Measurements from ENCODE around the gene PRKAG2. TPM values are rescaled to one million over a fixed set of nuclear protein-coding genes. Genes with fewer than 3 reads are reported as not detected.
"Not testable (repeated sequence)": the region's sequence is repeated elsewhere in the genome, so short reads cannot be mapped to it uniquely, and the experiment has no call there.

The PRKAG2 gene
- total RNA-seq, 1 donor from 2014 or later: 120 TPM

DNA sequence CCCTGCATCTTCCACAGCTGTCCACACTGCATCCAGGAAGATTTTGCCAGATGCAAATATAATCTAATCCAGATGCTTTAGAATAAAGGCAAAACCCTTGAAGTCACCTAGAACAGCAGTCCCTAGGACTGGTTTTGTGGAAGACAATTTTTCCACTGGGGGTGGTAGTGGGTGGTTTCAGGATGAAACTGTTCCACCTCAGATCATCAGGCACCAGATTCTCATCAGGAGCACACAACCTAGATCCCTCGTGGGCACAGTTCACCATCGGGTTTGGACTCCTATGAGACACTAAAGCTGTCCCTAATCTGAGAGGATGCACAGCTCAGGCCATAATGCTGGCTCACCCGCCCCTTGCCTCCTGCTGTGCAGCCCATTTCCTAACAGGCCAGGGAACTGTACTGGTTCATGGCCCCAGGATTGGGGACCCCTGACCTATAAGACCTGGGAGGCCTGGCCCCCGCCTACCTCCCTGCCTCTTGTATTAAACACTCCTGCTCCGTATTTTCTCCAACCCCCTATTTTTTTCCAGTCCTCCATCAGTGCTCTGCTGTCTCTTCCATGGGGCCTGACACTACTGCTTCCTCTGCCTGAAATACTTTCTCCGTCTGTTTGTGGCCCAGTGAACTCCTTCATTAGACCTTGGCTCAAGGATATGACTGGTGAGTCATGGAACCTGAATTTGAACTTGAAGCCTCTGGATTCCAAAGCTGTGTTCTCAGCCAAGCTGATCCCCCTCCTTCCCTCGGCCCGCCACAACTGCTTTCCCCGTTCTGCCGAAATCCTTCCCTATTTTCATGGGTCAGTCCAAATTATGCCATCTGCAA lies 277.3 kb downstream of the PRKAG2 start:
- ATAC-seq (ENCODE audit: poor library complexity) (peak; percentile 90), DNase-seq (no peak)
- intact Hi-C loops (cut with DNase I): no loop called here

DNA sequence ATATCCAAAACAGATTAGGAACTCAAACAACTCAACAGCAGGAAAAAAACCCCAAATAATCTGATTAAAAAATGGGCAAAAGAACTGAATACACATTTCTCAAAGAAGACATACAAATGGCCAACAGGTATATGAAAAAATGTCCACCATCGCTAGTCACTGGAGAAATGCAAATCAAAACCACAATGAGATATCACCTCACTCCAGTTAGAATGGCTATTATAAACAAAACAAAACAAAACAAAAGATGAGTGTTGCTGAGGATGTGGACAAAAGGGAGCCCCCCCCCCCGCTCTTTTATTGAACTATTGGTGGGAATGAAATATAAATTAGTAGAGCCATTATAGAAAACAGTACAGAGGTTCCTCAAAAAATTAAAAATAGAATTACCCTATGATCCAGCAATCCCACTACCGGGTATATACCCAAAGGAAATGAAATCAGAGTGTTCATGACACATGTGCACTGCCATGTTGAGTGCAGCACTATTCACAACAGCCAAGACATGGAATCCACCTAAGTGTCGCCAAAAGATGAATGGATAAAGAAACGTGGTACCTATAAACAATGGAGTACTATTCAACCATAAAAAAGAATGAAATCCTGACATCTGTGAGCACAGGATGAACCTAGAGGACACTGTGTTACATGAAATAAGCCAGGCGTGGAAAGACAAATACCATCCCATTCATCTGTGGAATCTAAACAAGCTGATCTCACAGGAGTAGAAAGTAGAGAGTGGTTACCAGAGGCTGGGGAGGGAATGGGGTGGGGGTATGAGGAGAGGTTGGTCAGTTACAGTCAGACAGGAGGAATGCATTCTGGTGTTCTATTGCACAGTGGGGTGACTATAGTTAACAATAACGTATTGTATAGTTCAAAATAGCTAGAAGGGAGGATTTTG lies 279.1 kb downstream of the PRKAG2 start:
- ATAC-seq (ENCODE audit: poor library complexity) (peak; percentile 17), DNase-seq (no peak)
- intact Hi-C loops (cut with DNase I): no loop called here

- ATAC-seq (ENCODE audit: poor library complexity) (no peak), DNase-seq (no peak)
- intact Hi-C loops (cut with DNase I): no loop called here
Observed at GRCh38 chr7:151595702-151596350, 281.1 kb downstream of the PRKAG2 start.

GRCh38 chr7:151592868-151593486 lies 283.9 kb downstream of the PRKAG2 start:
- no peak for ATAC-seq (ENCODE audit: poor library complexity)
- intact Hi-C loops (cut with DNase I): no loop called here
- DNase-seq: no peak

GRCh38 chr7:151592330-151592729 lies 284.6 kb downstream of the PRKAG2 start:
- DNase-seq (no peak), ATAC-seq (ENCODE audit: poor library complexity) (no peak)
- intact Hi-C loops (cut with DNase I): no loop called here

DNA sequence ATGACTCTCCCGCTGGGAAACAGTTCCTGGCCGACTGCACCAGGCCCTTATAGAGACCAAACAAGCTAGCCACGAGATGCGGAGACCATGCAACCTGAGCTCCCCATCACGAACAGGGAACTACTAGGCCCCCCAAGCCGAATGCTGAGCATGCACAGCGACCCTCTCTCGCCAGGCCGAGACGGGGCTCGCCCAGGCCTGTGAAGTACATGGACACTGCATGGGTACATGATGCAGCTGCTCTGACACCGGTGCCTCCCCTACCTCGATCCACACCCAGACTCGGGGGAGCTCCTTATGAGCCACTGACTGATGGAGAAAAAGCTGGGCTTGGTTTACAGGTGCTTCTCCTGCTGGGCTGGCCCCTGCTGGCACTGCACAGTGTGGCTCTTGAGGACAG lies 285.0 kb downstream of the PRKAG2 start:
- no peak for DNase-seq
- ATAC-seq (ENCODE audit: poor library complexity): no peak
- intact Hi-C loops (cut with DNase I): no loop called here

GRCh38 chr7:151590850-151591771 lies 285.8 kb downstream of the PRKAG2 start:
- intact Hi-C loops (cut with DNase I): no loop called here

DNA sequence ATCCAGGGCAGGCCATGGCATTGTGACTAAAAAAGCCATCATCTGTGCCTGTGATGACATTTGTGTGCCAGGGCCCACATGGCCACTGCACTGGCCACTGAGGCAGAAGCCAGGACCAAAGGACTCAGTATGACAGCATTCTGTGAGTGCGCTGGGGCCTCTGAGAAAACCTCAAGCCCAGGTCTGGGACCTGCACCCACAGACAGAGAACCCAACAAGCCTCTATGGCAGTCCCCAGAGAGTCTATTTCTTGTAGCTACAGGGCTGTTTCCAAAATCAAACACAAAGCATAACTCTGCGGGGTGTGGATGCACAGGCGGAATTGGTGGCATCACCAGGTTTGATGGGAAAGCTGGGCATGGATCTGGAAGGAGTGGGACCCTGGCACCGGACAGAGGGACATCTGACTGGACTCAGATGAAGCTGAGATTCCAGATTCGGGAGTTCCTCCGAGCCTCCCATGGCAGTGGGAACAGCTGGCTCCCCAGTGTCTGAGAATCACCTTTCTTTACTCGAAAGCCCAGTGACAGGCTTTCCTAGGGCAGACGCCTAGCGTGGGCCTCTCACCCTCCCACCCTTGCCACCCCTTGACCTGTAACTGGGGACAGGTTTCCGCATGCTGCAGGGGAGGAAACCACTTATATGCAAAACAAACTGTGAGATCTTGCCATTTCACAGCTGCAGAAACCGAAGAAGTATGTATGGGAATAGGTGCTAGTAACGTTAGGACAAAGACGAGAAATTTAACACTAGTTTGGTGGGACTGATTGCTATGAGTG lies 286.7 kb downstream of the PRKAG2 start:
- DNase-seq (no peak), ATAC-seq (ENCODE audit: poor library complexity) (no peak)
- intact Hi-C loops (cut with DNase I): no loop called here

More at GRCh38 chr7:151590850-151591771, 285.8 kb downstream of the PRKAG2 start:
- DNase-seq (no peak), ATAC-seq (ENCODE audit: poor library complexity) (peak; percentile 41)

DNA sequence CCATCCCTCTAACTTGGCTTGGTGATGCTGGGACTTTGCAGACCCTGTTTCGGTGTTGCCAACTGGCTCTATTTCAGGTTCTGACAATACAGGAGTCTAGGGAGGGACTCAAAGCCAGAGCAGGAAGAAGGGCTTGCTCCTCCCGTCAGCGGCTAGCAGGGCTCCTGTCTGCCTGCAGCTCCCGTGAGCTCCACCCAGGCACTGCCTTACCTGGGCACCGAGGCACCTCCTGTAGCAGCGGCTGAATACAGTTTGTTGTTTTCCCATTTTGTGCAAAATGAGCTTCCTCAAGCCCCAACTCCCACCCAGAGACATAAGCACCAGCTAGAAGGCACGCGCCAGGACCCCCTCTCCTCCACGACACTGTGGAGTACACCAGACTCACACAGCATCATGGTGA lies 287.9 kb downstream of the PRKAG2 start:
- DNase-seq: no peak
- ATAC-seq (ENCODE audit: poor library complexity): no peak
- intact Hi-C loops (cut with DNase I): no loop called here

DNA sequence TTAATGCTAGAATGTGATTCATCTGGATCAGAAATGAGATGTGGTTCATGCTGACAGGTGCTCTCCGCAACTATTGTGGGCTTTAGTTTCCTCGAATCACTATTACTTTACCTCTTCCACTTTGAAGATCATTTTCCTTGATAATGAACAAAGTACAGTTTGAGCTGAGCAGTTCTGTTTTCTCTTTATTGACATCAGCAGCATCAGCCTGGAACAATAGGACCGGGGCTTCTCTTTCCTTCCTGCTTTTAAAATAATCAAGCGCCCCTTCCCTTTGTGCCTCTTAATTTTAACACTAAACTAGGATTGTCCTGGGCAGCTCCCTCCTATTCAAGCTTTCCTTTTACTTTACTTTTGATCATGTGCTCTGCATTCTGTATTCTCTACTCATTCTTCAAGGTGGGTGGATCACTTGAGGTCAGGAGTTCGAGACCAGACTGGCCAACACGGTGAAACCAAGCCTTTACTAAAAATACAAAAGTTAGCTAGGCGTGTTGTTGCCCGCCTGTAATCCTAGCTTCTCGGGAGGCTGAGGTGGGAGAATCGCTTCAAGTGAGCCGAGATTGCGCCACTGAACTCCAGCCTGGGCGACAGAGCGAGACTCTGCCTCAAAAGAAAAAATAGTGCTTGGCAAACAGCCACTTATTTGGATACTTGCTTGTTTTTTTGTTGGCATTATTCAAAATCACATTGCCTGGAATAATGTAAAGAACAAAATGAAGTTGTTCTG lies 290.2 kb downstream of the PRKAG2 start:
- DNase-seq (no peak), ATAC-seq (ENCODE audit: poor library complexity) (no peak)
- intact Hi-C loops (cut with DNase I): no loop called here

GRCh38 chr7:151585744-151586393 lies 291.0 kb downstream of the PRKAG2 start:
- DNase-seq: no peak
- intact Hi-C loops (cut with DNase I): no loop called here
- peak; percentile 27 for ATAC-seq (ENCODE audit: poor library complexity)

GRCh38 chr7:151581741-151582140 lies 295.2 kb downstream of the PRKAG2 start:
- intact Hi-C loops (cut with DNase I): no loop called here
- DNase-seq (no peak), ATAC-seq (ENCODE audit: poor library complexity) (no peak)

- no peak for DNase-seq
- no peak for ATAC-seq (ENCODE audit: poor library complexity)
Observed at GRCh38 chr7:151579644-151580043, 297.3 kb downstream of the PRKAG2 start.

DNA sequence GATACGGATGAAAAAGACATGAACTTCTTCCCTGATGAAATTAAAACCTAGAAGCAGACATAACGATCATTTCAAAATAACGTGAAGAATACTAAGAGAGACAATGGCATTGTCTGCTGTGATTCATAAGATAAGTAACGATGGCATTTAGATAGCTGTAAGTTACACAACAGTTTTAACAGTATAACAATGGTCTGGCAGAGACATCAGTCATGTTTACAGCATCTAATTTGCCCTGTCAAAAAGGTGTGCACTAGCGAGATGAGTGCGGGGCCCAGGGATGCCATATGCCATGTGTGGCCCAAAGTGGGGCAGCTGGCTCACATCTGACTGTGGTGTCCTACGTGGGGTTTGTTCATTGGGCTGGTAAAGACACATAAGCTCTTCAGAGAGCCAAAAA lies 301.5 kb downstream of the PRKAG2 start:
- ATAC-seq (ENCODE audit: poor library complexity) (no peak), DNase-seq (no peak)
- intact Hi-C loops (cut with DNase I): no loop called here

More at GRCh38 chr7:151579644-151580043, 297.3 kb downstream of the PRKAG2 start:
- intact Hi-C loops (cut with DNase I): no loop called here

DNA sequence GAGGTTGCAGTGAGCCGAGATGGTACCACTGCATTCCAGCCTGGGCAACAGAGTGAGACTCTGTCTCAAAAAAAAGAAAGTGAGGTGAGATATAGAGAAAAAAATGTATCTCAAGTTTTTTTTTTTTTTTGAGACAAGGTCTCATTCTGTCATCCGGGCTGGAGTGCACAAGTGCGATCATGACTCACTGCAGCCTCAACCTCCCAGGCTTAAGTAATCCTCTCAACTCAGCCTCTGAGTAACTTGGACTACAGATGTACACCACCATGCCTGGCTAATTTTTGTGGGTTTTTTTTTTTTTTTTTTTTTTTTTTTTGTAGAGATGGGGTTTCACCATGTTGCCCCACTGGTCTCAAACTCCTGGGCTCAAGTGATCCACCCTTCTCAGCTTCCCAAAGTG lies 303.9 kb downstream of the PRKAG2 start:
- intact Hi-C loops (cut with DNase I); ATAC-seq (ENCODE audit: poor library complexity); DNase-seq: not testable (repeated sequence)

DNA sequence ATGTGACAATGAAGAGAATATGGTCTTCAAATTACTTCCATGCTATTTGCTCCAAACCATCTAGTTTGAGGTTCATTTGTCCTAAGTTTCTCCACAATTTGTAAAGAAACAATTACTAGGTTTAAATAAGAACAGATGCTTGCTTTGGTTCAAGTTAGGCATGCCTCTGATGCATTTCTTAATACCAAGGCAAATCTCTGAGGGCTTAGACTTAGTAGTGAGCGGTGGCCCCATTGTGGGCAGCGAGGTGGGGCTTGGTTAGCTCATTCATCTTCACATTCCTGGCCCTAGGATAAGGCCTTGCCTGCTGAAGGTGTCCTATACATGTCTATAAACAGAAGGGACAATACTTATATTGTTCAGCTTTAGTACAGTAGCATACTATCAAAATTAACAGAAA lies 304.8 kb downstream of the PRKAG2 start:
- ATAC-seq (ENCODE audit: poor library complexity): no peak
- intact Hi-C loops (cut with DNase I): no loop called here
- no peak for DNase-seq
